ENCODE measurements around the gene KLHL18.

- no peak for TF ChIP-seq POLR2AphosphoS5 (IDR thresholded peaks at IDR 0.05)
- TF ChIP-seq CTCF (IDR thresholded peaks at IDR 0.05) = peak in 1 of 4 experiments; percentile 12
- TF ChIP-seq POLR2A (IDR thresholded peaks at IDR 0.05) = no peak
- no peak for TF ChIP-seq EP300 (IDR thresholded peaks at IDR 0.05)
These were observed 32.3 kb upstream of the KLHL18 start for GRCh38 chr3:47250309-47251060.

All from sigmoid colon (tissue), 4 donors.